Measurements from ENCODE around the gene BUD23.

DNA sequence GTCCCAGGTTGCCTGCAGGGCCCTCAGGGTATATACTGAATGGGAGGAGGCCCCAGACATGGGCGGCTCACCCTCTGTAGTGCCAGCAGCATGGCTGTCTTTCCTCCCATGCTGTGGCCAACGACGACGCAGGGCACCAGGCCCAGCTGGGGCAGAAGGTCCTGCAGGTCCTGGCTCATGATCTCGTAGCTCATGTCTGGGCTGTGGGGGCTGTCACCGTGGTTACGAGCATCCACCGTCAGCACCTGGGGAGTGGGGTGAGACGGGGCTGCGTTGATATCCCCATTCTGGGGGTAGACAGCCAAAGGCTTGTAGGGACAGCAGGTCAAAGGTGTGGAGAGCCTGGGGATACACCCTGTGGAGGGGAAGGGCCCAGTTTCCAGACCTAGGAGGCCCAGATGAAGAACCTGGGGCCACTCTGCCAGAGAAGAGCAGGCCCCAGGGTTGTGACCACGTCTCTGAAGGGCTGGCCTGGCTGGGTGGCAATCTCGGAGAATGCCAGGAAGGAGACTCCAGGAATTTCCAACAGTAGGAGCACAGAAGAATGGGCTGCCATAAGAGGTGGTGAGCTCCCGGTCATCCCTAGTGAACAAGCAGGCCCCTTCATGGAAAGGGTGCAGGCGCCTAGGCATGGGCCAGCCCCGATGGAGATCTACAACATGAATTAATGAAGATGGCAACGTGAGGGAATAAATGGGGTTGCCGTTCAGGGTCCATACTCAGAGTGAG, 54.3 kb downstream of the BUD23 start:
- TF ChIP-seq POLR2AphosphoS5 (IDR thresholded peaks at IDR 0.05), result no peak
- TF ChIP-seq, protein P1, sequence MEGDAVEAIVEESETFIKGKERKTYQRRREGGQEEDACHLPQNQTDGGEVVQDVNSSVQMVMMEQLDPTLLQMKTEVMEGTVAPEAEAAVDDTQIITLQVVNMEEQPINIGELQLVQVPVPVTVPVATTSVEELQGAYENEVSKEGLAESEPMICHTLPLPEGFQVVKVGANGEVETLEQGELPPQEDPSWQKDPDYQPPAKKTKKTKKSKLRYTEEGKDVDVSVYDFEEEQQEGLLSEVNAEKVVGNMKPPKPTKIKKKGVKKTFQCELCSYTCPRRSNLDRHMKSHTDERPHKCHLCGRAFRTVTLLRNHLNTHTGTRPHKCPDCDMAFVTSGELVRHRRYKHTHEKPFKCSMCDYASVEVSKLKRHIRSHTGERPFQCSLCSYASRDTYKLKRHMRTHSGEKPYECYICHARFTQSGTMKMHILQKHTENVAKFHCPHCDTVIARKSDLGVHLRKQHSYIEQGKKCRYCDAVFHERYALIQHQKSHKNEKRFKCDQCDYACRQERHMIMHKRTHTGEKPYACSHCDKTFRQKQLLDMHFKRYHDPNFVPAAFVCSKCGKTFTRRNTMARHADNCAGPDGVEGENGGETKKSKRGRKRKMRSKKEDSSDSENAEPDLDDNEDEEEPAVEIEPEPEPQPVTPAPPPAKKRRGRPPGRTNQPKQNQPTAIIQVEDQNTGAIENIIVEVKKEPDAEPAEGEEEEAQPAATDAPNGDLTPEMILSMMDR (IDR thresholded peaks at IDR 0.05), result no peak

Data from esophagus muscularis mucosa (tissue), 3 donors.